Right renal cortex interstitium (tissue), 3 donors: ENCODE data around the gene TMBIM6. TPM values are rescaled to one million over a fixed set of nuclear protein-coding genes. Genes with fewer than 3 reads are reported as not detected.
"Not testable (repeated sequence)": the region's sequence is repeated elsewhere in the genome, so short reads cannot be mapped to it uniquely, and the experiment has no call there.

Experiments used
- DNase-seq, 3 donors: peaks; one replicate each; pipeline ENCODE4 v3.0.0-alpha.2; 2013; ENCODE audit warnings: low read depth in 3 of 3, low spot score in 2 of 3
- polyA plus RNA-seq, 3 donors: library from polyadenylated mRNA; unstranded; fragments of 120-200 nt; gene quantifications; one replicate each; pipeline ENCODE4 v1.2.1, GENCODE V29; 2013; ENCODE audit not compliant: insufficient read length in 3 of 3

The TMBIM6 gene
- polyA plus RNA-seq, 3 donors = 778 to 791 (median 781) TPM

DNA sequence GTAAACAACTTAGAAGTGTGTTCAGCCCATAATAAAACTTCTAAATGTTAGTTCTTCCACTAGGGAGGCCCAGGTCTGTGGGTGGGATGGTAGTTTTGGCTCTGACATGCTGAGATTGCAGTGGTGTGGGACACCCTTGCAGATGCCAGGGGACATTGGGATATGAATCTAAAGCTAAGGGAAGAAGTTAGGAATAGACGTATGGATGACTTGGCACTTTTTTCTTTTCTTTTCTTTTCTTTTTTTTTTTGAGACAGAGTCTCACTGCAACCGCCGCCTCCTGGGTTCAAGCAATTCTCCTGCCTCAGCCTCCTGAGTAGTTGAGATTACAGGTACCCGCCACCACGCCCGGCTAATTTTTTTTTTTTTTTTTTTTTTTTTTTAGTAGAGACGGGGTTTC is 31.7 kb downstream of the TMBIM6 start:
- not testable (repeated sequence) for DNase-seq

GRCh38 chr12:49776413-49776812 is 35.1 kb downstream of the TMBIM6 start:
- peak in 1 of 3 donors; percentile 41 for DNase-seq

DNA sequence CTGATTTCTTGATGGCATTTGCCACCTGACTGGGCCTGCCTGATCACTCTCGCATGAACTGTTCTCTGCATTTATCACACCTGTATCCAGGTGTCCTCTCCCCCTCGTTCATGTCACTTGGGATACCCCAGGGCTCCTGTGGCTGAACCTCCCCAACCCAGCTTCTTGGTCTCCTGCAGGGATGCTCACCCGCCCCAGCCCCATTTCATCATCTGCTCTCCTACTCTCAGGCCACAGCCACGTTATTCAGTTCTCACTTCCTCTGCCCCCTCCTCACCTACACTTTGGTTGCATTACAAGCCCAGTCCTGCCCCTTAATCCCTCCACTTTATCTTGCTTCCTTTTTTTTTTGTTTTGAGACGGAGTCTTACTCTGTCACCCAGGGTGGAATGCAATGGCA is 35.5 kb downstream of the TMBIM6 start:
- DNase-seq = no peak

- DNase-seq = no peak
These were observed 36.0 kb downstream of the TMBIM6 start for GRCh38 chr12:49777341-49777740.

DNA sequence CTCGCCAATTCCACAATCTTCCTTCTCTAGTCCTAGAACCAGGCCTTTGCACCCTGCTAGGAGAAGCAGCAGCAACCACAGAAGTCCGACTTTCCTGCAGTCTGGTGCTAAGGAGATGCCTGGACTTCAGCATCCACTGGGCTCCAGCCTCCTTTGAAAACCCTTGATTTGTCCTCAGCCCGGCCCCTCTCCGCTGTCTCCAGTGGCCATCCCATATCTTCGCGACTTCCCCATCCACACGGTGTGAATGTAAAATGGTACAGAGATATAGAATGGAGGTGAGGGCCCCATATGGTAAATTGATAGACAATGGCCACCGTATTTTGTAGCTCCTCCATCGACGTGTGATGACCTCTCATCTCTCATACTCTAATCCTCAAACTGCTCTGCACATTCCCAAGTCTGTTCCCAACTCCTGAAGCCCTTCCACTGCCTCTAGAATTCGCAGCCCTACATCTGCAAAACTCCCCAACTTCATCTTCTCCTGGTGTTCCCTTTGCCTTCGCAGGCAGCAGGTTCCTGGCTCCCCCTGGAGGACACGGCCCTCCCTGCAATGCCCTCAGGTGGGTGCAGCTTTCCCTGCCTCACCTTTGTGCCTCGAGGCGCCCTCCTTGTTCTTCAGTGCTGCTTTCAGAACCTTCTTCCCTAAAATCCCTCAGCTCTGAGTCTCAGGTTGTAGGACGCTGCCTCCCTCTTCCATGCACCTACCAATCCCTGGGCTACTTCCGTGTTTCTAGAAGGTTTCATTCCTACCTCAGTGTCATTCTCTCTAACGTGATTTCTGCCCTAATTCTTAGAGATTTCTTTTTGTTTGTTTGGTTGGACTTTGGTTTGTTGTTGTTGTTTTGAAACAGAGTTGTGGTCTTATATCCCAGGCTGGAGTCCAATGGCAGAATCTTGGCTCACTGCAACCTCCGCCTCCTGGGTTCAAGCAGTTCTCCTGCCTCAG is 36.7 kb downstream of the TMBIM6 start:
- no peak for DNase-seq

DNA sequence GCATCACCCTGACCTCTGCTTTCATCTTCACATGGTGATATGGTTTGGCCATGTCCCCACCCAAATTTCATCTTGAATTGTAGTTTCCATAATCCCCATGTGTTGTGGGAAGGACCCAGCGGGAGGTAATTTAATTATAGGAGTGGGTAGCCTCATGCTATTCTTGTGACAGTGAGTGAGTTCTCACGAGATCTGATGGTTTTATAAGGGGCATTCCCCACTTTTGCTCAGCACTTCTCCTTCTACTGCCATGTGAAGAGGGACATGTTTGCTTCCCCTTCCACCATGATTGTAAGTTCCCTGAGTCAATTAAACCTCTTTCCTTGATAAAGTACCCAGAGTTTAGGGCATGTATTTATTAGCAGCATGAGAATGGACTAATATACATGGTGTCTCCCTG is 38.2 kb downstream of the TMBIM6 start:
- no peak for DNase-seq

DNA sequence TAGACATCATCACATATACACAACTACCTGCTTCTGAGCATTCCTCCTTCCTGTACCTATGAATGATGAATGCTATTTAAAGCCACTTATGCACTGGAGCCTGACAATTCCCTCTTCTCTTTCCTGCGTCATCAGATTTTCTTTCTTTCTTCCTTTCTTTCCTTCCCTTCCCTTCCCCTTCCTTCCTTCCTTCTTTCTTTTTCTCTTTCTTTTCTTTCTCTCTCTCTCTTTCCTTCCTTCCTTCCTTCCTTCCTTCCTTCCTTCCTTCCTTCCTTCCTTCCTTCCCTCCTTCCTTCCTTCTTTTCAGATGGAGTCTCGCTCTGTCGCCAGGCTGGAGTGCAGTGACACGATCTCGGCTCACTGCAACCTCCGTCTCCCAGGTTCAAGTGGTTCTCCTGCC is 39.6 kb downstream of the TMBIM6 start:
- not testable (repeated sequence) for DNase-seq

DNA sequence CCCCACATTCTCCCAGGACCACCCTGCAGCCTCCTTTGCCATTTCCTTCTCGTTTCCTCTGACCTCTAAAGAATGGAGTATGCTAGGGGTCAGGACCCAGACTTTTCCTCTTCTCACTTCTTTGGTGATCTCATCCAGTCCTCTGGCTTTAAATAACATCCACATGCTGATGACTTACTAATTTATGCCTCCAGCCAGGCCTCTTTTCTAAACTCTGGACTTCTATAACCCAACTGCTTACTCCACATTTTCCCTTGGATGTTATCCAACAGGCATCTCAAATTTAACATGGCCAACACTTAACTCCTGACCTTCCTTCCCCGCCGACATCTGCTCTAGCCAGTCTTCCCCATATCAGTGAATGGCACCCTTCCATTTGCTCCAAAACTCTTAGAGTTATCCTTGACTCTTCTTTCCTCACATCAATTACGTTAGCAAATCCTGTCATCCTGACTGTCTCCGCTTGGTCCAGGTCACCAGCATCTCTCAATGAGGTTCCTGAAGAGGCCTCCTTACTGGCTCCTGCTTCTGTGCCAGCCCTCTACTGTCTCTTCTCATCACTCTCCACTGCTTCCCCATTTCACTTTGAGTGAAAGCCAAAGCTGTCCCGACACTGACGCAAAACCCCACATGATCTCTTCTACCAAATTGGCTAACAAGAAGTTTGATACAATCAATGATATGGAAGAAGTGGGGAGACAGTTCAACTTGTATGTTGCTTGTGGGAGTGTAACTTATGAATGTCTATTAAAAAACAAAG is 42.7 kb downstream of the TMBIM6 start:
- DNase-seq = peak in 1 of 3 donors; percentile 47

- DNase-seq = no peak
These were observed 43.5 kb downstream of the TMBIM6 start for GRCh38 chr12:49784756-49785409.

DNA sequence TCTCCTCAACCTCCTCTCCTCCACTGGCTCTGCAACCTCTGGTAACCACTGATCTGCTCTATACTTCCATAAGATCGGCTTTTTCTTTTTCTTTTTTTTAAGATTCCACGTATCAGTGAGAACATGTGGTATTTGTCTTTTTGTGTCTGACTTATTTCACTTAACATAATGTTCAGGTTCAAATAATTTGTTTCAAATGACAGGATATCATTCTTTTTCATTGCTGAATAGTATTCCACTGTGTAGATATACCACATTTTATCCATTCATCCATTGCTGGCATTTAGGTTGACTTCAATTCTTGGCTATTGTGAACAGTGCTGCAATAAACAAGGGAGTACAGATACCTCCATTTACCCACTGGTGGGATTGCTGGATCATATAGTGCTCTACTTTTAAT is 46.3 kb downstream of the TMBIM6 start:
- DNase-seq = no peak

DNA sequence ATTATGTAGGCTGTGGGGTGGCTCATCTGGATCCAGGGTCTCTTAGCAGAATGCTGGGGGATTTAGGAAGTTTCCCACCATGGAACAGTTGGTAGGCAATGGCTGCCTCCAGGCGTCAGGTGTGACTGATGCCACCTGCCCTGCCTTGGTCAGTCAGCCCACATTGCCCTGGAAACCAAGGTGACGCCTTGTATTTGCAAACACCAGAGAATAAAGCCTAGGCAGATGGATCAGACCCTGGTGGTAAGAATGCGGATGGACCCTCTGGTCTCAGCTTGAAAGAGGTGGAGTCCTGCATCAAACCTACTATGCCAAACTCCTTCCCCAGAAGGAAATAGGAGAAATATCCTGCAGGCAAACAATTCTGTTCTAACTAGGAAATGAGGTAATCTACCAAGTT is 48.6 kb downstream of the TMBIM6 start:
- DNase-seq = no peak

DNA sequence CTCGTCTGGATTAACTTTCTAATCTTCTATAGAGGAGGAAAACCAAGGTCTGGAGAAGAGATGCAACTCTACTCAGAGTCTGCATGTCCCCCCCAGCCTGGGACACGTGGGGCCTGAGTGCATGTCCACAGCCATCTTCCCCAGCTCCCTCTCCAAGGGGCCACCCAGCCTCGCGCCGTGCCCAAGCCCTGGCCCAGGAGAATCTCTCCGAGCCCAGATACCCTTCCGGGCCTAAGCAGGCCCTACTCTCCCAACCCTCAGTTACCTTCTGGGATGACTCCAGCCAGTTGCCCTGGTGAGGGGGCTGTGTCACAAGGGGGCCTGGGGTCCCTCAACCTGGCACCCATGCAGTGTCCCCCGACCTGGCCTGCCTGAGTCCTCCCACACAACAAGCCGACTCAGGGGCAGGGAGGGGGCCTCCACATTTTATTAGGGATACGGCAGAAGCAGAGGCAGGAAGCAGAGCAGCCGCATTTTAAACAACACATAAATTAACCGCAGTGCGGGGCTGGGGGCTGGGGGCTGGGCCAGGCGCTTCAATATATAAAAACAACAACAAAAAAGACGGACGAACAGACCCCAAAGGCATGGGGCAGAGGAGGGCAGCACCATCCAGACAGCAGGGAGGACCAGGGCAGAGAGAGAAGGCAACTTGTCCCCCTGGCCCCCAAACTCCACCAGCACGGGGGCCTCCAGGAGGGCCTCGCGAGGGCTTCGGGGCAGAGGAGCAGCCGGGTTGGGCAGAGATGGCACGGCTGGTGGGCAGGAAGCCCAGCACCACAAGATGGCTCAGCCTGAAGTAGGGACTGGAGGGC is 49.6 kb downstream of the TMBIM6 start:
- no peak for DNase-seq

- no peak for DNase-seq
These were observed 50.3 kb downstream of the TMBIM6 start for GRCh38 chr12:49791700-49792099.

DNA sequence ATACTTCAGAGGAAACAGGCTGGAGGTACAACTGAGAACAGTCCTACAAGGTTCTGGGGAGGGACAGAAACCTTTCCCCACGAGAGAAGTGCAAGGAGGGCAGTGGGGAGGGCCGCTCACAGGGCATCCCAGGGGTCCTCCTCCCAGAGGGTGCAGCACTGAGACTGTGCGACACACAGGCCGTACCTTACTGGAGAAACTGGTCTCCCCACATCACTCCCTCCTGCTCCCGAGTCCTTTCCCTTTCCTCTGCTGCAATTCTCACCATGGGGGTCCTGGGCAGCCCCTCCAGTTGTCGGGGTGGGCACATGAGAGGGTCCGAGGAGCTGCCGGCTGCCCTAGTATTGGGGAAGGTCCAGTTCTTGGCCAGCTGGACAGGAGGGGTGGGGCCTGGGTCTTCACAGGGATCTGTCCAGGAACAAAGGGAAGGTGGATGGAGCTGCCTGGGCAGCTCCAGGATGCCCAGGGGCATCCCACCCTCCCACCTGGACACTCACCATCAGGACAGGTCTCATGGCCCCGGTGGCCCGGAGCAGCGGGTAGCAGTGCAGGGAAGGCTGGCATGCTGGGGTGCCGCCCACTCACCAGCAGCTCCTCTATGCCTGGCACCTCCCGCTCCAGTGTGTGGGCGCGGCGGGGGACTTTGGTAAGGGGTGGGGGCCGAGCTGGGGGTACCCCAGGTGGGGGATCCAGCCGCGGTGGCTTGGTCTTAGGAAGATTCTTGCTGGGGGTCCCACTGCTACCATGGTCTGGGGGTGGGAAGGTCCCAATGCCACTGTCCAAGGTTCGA is 51.0 kb downstream of the TMBIM6 start:
- no peak for DNase-seq

DNA sequence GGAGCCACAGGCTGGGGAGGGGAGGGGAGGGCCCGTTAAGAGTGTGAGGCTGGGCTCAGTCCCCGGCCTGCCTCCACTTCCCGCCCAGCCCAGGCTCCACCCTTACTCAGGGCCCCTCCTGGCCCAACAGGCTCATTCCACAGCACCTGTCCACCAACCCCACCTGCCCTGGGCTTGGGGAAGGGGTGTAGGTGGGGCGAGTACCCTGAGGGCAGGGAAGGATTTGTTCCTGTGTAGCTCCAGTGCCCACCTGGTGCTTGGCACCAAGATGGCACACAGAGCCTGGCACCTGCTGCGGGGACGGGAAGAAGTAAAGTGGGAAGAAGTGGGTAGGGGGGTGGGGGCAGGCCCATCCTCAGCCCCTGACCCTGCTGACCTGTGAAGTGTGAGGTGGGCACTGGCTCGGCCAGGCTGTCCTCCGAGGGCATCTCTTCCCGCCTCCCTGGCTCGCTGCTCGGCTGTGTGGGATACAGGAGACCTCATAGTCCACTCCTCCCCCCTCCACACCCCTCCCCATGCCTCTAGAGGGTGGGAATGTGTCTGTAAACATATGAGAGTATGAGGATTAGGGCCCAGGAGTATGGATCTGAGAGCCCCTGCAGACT is 51.7 kb downstream of the TMBIM6 start:
- no peak for DNase-seq

DNA sequence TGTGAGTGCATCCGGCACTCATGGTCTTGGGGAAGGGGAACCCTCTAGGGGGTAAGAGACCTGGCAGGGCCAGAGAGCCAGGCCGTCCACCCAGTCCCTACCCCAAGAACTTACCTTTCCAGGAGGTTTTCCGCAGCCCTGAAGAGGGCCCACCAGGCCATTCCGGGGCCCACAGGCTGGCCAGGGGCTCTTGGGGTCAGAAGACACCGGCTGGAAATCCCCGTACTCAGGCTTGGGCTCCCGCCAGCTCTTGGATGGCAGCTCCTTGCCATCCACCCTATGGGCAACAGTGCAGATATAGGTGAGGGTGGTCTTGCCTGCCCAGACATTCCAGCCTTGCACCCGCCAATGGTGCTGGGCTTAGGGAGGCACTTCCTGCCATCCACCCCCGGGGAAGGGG is 52.3 kb downstream of the TMBIM6 start:
- DNase-seq = no peak

GRCh38 chr12:49794021-49794420 is 52.7 kb downstream of the TMBIM6 start:
- no peak for DNase-seq

DNA sequence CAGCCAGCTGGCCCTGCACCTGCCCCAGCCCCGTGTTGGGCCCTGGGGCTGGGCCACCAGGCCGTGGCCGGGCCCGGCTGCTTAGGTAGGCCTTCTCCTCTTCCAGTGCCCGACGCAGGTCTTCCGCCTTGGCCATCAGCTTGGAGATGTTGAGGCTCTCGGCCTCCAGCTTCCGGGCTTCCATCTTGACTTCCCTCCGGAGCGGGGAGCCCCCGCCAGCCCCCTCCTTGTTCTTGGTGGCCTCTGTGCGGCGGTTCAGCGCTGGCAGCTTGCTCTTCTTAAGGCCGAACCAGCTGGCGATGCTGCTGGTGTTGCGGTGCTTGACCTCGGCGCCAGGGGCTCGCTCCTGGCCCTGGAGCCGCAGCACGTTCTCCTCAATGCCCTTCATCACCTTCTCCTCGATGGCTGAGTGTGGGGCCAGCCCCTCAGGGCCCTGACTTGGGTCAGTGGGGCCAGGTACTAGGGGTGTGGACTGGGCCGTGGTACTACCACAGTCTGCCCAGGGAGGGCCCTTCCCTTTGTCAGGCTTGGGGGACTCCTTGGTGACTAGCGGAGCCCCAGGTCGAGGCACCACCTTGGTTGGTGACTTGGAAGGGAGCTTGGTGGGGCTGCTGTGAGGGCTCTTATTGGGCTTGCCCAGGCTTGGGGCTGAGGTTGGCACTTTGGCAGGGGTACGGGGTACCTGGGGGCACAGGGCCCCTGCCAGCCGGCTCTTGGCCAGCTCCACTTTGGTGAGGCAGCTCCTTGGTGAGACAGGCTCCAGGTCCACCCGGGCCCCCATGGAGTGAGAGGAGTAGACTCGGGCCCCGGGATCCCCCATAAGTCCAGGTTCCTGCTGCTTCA is 53.7 kb downstream of the TMBIM6 start:
- DNase-seq = no peak
